NCI-H748 (cell line): ENCODE results near the gene C6orf120.

Experiments used
- DNase-seq: peaks from one replicate; lab custom pipeline; 2025; ENCODE audit not compliant: unreplicated experiment; lab: John Stamatoyannopoulos, UW

Gene C6orf120

DNA sequence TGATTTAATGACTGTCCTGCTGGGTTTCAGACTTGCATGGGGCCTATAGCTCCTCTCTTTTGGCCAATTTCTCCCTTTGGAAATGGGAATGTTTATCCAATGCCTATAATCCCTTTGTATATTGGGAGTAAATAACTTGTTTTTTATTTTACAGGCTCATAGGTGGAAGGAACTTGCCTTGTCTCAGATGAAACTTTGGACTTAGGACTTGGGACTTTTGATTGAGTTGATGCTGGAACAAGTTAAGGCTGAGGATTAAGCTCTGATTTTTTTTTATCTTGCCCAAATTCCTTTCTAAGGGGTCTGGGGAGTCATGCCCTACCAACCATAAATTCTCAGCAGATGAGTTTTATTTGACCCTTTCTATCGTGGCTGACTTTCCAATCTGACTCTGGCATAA lies 23.6 kb upstream of the C6orf120 start:
- no peak for DNase-seq

DNA sequence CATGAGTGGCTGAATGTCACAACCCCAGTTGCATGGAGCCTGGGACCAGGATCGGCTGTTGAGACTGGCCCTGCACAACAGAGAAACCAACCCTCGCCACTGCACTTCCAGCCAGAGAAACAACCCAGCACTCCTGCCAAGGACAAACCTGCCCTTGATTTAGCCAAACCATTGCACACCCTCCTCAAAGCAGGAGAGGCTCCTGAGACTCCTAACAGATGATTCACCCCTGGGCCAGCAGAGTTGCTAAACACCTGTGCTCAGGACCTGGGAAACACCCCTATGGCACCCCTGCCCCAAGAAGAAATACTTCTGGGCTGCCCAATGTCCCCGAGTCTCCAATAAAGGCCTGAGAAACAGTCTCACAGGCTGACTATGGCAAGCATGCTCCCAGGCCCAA lies 17.9 kb upstream of the C6orf120 start:
- no peak for DNase-seq

DNA sequence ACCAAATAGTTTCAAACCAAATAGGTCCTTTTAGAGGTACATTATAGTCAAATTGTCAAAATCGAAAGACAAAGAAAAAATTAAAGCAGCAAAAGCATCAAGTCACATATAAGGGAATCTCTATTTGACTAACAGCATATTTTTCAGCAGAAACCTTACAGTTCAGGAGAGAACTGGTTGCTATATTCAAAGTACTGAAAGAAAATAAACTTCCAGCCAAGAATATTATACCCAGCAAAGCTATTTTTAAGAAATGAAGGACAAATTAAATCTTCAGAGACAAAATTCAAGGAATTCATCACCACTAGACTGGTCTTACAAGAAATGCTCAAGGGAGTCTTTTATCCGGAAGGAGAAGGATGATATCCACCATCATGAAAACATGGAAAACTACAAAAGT lies 16.1 kb upstream of the C6orf120 start:
- no peak for DNase-seq

DNA sequence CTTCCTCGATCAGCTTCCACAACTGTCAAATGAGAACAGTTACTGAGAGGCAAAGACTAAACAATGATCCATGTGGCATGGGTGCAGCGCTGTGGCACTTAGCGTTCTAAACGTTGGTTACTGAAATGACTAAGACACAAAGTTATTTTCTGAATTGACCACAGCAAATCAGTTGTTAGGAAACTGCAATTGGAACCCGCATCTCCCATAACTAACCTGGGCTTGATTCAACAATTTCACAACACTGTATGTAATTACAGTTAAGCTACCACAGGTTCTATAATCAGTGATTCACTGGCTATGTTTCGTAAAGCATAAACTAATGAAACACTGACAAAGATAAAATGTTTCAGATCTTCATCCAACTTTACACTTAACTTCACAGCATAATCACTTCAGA lies 12.6 kb upstream of the C6orf120 start:
- no peak for DNase-seq

DNA sequence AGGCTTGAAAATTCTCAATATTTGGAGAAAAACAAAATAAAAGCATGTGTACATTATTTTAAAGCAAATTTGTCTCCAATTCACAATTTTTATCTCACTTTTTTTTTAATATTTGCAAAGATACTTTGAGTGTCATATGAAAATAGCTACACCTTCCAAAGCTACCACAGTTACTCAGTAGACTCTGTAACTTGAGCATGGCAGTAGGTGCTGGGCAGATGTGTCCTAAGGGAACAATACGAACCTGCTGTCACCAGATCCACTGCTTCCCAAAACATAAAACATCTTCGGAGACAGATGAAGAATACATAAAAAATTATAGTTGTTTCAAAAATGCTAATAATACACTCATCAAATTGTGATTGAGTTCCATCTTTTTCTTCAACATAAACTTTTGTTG lies 10.7 kb upstream of the C6orf120 start:
- DNase-seq: no peak

DNA sequence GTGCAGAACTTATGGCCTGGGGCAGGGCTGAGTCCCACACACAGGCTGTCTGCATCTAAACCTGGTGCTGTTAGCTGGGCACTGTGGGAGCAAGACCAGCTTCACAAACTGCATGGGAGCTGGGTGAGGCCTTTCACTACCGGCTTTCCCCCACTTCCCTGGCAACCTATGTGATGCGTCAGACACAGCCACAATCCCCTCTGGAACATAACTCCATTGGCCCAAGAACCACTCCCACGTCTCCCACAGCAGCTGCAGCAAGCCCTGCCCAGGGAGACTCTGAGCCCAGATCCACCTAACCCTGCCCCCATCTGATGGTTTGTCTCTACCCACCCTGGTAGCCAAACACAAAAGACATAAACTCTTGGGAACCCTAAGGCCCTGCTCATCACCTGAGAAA lies 9.4 kb upstream of the C6orf120 start:
- no peak for DNase-seq

DNA sequence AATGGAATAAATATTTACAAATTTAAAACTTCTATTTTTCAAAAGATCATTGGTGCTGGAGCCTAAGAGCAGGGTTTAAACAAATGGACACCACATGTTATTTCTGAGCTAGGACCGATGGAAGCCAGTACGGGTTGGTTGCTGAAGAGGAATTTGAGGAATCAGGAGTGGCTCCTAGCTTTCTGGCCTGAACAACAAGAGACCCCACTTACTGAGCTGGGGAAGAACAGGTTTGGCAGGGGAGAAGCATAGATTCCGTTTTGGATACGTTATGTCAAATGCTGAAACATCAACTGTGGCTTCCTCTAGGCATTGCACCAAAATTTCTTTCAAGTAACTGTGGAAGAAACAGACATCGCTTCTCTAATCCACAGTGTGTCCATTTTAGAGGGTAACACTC lies 6.8 kb upstream of the C6orf120 start:
- DNase-seq: no peak

DNA sequence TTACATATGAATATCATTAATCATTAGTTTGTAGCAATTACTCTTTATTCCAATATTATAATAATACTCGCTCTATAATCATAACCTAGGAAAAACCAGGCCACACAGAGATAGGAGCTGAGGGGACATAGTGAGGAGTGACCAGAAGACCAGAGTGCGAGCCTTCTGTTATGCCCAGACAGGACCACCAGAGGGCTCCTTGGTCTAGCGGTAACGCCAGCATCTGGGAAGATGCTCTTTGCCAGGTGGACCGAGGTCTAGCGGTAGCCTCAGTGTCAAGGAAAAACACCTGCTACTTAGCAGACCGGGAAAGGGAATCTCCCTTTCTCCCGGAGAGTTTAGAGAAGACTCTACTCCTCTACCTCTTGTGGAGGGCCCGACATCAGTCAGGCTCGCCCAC lies 4.8 kb upstream of the C6orf120 start:
- peak; percentile 11 for DNase-seq

DNA sequence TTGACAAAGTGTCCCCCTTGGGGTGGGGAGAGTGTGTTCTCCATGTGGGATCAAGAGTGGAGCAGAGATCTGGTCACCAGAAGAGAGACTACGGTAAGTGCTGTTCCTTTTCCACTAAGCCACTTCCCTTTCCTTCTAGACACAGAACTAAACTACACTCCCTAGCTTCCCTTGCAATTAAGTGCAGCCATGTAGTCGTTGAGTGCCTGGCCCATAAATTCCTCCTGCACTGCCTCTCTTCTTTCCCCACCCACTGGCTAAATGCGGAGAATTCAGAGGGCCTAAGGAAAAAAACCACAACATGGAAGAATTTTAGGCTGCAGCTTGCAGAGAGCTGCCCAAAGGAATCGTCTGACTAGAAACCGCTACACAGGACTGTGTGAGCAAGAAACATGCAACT lies 1.6 kb upstream of the C6orf120 start:
- DNase-seq: no peak

DNA sequence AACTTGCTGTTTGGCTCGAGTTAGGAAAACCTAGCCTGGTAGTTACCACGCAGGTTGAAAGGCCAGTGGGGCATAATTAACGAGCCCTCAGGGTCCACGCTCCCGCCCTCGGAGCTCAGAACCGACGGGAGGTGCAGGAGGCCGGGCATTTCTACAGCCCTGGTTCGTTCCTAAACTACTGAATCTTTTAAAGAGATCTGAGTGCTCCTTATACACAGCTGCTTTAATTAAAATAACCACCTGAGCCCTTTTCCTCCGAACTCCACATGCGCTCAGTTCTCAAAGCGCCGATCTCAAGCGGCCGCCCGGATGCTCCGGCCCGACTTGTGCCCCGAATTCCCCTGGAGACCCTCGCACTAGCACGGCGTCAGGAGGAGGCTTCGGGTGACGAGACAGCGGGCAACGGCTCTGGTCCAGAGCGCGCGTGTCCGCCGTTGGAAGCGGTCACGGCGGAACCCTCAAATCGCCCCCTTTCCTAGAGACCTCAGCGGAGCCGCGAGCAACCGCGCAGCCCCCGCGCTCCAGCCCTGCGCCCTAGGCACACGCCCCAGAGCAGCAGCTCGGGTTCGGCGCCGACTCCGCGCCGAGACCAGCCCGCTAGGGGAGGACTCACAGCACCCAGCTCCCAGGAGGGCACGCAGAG lies 494 bp upstream of the C6orf120 start:
- DNase-seq: peak; percentile 56

DNA sequence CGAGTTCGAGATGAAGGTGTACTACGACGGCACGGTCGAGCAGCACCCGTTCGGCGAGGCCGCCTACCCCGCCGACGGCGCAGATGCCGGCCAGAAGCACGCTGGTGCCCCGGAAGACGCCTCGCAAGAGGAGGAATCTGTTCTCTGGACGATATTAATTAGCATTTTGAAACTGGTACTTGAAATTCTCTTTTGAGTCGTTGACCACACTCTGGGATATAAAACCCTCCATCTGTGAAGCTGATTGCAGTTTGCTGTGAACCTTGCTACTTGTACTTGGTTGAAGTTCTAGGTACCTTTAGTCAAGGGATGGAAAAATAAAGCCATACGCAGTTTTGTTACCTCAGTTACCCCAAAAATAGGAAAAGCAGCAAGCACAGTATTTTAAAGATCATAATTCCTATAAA lies 917 bp downstream of the C6orf120 start:
- no peak for DNase-seq

DNA sequence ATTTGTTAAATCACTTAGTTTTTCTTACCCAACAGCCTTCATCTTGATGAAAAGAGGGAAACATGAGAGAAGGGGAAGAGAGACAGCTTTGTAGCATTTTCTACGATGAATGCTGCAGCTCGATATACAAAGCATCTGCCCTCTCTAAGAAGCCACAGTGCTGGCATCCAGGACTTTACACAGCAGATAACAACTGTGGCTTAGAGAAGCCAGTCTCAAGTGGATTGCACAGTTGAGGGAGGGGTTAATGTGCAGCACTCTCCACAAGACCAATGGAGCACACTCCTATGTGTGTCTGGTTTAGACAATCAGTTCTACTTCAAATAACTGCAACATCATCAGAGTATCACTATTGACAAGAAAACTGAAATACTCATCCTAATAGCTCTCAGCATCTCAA lies 5.8 kb downstream of the C6orf120 start:
- no peak for DNase-seq

DNA sequence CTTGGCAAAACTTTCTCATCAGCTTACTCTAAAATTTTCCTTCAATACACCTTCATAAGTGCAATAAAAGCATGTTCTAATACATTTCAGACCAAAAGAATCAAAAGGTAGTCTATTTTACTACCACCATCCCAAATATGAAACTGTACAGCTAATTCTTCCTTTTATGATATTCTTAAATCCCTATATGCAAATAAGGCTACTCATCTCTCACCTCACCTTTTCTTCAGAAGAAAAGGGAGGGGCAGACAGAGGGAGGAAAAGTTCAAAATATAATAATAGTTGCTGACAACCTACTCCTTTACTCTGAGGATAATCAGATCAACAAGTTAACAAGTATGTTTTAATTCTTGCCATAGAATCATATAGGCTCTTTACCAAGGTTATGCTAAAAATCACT lies 7.4 kb downstream of the C6orf120 start:
- no peak for DNase-seq

DNA sequence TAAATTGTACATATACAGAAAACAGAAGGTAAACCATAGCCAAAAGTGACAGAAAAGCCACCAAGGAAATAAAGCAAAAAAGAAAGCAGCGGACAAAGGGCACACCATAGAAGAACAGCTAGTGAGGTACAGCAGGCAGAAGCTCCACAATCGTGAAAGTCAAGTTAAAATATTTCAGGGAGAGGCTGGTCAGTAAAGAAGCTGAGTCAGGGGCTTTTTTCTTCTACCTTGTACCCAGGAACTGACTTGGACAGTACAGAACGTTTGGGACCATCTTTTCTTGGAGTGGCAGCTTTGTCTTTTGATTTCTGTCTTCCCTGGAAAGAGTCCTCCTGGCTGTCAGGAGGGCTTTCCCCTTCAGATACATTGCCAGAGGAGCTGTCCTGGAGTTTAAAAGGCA lies 8.1 kb downstream of the C6orf120 start:
- DNase-seq: no peak

DNA sequence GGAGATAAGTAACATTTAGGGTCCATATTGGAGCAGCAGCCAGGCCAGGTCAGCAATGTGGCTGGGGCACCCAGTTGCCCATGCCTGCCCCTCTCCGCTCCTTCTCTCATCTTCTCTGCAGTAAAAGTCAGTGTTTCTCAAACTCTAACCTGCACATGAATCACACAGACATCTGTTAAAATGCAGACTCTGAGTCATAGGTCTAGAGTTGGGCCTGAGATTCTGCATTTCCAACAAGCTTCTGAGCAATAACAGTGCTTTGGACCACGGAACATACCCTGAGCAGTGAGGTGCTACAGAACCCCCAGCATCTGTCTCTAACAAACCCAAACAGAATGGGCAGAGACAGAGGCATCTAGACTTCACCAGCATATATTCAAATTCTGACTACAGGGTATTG lies 12.3 kb downstream of the C6orf120 start:
- DNase-seq: no peak

DNA sequence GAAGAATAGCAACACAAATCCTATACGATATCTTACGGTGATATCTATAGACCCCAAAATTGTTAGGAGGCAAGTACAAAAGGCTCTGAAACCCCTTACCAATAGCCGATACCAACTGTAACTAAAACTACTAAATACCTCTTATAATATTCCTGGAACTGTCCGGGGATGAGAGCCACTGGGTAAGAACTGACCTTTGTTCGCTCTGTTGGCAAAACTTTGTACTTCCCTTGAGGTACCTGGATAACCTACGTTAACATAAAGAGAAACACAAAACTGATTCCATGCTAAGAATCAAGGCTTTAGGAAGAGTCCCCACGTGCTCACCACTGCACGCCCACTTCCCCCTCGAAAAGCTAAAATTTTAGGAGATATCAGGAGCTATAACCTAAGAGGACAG lies 12.7 kb downstream of the C6orf120 start:
- DNase-seq: no peak

DNA sequence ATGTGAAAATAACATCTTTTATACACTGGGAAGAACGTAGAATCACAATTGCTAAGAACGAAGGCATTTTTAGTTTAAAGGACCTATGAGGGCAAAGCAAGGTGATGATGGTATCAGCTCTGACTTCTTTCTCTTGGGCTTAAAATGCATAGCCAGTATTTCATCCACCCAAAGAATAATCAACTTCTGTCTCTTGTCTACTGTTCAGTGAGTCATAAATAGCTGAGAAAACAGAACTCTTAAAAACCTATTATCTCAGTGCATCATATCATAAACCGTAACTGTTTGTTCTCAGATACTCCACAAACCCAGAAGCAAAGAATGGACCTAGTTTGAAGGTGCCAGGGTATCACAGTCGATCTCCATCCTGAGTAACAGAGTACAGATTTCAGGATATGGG lies 17.2 kb downstream of the C6orf120 start:
- no peak for DNase-seq

DNA sequence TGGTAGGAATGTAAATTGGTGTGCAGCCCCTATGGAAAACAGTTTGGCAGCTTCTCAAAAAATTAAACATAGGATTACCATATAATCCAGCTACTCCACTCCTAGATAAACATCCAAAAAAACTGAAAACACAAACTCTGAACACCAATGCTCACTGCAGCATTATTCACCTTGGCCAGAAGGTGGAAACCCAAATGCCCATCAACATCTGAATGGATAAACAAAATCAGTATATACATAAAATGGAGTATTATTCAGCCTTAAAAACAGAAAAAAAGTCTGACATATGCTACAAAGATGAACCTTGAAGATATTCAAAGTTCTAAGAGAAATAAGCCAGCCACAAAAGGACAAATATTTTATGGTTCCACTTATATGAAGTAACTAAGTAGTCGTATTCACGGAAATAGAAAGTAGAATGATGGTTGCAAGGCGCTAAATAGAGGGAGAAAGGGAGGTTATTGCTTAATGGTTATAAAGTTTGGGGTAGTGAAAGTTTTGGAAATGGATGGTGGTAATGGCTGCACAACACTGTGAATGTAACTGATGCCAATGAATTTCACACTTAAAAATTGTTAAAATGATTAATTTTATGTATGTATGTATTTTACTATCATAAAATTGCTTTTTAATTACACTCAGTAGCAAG lies 18.4 kb downstream of the C6orf120 start:
- DNase-seq: no peak

DNA sequence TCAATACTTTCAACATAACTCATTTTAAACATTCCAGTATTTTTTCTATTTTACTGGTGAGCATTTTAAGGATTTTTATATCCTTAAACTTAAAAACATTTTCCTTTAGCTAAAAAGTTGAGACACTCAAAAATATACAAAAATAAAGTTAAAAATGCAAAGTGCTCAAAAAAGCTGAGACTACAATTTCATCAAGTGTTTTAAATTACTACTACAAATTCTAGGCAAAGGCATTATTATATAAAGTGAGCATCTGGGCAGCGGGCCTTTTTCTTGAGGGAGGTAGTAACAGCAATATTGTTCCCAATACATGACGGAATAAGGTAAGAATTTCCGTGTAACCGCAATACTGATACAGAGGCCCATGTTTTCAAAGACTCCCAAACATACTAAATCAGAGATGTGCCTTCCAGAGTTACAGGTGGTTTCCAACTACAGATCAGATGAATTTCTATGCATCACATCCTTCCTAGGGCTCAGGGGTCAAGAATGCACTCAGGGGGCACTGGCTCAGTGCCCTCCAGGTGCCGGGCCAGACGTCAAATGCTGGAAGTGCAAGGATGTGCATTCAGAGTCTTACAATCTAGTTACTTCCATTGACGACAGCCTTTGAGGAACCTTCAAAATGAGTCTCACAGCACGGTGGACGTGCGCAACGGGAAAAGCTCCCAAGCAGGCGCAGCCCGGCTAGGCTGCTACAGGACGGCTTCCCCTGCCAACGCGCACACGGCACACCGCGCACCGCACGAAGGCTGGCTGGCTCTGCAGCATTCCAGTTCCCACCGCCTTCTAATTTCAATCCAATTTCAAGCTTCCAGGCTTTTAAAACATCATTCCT lies 20.7 kb downstream of the C6orf120 start:
- DNase-seq: peak; percentile 57

DNA sequence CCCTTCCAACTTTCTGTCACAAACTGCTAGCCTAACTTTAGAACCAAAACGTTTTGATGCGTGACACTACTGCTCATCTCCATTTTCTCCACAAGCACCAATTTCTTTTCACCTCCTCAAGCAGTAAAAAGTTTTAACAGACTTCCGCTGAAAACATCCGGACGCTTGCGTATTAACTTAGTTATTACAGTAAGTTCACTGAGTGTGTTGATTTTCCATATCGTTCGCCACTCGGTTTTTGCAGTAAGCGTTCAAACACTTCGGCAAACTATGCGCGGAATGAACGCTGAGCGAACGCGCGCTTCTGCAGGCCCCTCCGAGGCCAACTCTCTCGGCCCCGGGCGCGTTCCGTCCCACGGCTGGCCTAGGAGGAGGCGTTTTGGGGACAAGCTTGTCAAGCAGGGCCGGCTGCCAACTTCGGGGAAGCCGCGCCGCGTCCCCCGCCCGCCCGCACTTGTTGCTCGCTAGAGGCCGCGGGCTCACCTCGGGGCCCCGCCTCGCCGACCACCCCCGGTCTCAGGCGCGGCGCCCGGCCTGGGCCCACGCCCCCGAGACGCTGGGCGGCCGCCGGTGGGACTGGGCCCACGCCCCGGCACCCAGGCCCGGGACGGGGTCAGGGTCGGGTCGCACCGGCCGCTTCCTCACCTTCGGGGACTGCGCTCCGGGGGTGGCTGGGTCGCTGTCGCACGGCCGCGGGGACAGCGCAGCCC lies 21.4 kb downstream of the C6orf120 start:
- peak; percentile 65 for DNase-seq

DNA sequence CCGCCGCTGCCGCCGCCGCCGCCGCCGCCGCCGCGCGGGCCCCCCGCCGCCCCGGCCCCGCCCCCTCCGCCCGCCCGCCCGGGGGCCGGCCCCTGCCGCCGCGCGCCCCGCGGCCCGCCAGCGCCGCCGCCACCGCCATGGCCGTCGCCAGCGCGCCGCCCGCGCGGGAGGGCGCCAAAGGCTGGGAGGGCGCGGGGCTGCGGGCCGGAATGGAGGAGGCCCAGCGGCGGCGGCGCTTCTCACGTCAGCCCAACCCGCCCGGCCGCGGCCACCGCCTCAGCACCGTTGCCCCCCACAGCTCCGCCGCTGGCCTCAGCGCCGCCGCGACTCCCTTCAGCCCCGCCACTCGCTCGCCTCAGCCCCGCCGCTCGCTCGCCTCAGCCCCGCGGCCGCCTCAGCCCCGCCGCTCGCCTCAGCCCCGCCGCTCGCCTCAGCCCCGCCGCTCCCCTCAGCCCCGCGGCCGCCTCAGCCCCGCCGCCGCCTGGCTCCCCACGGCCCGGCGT lies 22.1 kb downstream of the C6orf120 start:
- peak; percentile 71 for DNase-seq
